ENCODE results near the gene TM4SF20.

- TF ChIP-seq CTCF (IDR thresholded peaks at IDR 0.05; ENCODE audit: insufficient read depth, low read length) (no peak), REST (IDR thresholded peaks at IDR 0.05; ENCODE audit: insufficient replicate concordance, low read depth) (no peak)
These were observed 25.6 kb upstream of the TM4SF20 start for GRCh38 chr2:227404585-227405271.
